HG02884 (cell line): ENCODE results near the gene PSMD13.
"Not testable (repeated sequence)": the region's sequence is repeated elsewhere in the genome, so short reads cannot be mapped to it uniquely, and the experiment has no call there.

Experiments used
- ATAC-seq: cut with Tn5 transposase; IDR thresholded peaks from one replicate; pipeline ENCODE4 v1.9.1; 2021; ENCODE audit warnings: mild to moderate bottlenecking, moderate library complexity; ENCODE audit not compliant: unreplicated experiment

Gene PSMD13

DNA sequence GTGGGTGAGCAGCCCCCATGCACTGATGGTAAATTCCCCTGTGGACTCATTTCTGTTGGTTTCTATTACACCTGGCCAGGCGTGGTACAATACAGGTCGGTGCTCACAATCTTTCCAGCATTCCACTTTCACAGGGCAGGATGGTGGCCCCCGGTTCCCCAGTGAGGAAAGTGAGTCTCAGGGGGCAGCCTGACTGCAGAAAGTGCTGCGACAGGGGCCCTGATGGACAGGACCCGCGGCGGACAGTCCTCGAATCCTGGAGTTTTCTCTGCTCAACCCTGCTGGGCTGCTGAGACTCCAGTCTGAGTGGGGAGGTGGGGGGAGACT lies 49.1 kb downstream of the PSMD13 start:
- no peak for ATAC-seq

DNA sequence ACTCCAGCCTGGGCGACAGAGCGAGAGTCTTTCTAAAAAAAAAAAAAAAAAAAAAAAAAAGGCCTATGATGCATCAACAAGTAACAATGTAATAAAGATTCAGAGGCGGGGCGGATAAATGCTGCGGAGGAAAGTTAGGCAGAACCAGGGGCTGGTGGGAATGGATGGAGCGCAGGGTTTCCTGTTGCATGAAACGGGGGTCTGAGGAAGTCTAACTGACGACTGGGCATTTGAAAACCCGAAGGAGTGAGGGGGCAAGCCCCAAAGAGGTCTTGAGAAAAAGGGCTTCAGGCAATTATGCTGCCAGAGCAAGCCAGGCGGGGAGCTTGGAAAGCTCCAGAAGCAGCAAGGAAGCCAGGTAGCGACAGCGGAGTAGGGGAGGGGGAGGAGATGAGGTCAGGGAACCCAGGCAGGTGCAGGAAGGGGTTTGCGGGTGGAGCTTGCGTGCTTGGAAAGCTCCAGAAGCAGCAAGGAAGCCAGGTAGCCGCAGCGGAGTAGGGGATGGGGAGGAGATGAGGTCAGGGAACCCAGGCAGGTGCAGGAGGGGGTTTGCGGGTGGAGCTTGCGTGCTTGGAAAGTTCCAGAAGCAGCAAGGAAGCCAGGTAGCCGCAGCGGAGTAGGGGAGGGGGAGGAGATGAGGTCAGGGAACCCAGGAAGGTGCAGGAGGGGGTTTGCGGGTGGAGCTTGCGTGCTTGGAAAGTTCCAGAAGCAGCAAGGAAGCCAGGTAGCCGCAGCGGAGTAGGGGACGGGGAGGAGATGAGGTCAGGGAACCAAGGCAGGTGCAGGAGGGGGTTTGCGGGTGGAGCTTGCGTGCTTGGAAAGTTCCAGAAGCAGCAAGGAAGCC lies 50.4 kb downstream of the PSMD13 start:
- not testable (repeated sequence) for ATAC-seq

DNA sequence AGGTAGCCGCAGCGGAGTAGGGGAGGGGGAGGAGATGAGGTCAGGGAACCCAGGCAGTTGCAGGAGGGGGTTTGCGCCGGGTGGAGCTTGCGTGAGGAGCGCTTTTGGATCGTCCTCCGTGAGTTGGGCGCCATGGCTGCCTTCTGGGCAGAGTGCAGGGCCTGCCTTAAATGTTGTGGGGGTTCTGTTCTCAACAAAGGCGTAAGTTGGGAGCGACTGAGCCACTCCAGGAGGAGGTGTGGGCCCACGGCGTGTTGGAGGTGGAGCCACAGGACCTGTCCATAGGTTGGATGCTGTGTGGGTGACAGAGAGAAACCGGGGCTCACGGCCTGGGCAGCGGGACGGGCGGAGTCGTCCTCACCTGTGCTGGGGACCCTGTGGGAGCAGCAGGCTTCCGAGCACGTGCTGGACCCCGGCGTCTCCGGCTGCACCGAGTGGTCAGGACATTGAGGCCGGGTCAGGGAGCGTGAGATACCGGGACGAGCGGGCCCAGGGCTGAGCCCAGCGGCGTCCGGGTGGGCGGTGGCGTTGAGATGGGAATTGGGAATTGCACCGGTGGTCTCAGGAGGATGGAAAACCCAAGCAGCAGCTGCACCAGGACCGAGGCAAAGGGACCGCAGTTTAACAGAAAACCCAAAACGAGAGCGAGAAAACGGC lies 51.2 kb downstream of the PSMD13 start:
- no peak for ATAC-seq

DNA sequence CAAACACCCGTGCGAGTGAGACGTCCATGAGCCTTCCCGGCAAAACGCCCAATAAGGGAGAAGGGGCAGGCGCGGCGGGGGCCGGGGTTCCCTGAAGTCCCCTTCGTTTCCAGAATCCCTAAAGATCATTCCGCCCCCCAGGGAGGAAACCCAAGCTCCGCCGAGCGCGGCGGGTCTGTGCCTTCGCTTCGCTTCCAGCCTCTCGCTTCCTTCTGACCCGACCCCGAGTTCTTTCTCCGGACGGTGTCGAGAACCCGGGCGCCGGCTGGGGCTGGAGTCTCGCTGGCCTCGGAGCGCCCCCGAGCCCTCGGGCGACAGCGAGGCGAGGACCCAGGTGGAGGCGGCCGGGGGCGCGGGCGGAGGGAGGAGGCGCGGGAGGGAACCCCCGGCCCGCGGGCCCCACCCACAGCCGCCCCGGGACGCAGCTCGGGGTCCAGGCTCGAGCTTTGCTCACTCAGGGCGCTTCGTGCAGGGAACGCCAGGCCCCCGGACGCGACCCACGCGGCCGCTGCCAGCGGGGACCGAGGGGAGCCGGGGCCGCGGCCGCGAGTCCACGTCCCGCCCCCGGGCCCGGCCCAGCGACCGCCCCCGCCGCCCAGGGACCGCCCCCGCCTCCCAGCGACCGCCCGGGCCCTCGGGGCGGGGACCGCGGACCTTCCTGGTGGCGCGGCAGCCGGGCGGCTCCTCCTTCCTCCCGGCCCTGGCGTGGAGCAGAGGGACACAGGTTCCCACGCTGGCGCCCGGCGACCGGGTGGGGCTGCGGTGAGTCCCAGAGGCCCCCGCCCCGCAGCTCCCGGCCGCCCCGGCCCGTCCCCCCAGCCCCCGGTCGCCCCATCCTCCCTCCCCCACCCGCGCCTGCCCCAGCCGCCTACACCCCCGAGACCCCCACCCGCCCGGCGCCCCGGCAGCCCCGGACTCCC lies 52.0 kb downstream of the PSMD13 start, which contains the start of gene PGGHG:
Gene PGGHG, plus strand, starts transcription at position 649 of the 920 bp plus-strand sequence. CDS start 691 bp downstream, outside the sequence.
- ATAC-seq, result no peak

DNA sequence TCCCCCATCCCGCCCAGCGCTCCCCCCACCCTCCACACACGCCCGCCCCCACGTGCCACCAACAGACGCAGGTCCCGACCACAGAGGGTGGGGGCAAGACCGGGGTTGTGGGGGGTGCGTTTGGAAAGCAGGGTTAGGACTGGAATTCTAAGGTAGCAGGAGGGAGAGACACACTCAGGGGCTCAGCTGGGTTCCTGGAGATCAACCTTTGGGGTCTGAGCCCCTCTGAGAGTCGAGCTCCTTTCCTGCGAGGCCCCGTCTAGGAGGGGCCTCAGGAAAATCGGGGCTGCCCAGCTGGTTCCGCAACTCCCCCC lies 52.6 kb downstream of the PSMD13 start:
- no peak for ATAC-seq

DNA sequence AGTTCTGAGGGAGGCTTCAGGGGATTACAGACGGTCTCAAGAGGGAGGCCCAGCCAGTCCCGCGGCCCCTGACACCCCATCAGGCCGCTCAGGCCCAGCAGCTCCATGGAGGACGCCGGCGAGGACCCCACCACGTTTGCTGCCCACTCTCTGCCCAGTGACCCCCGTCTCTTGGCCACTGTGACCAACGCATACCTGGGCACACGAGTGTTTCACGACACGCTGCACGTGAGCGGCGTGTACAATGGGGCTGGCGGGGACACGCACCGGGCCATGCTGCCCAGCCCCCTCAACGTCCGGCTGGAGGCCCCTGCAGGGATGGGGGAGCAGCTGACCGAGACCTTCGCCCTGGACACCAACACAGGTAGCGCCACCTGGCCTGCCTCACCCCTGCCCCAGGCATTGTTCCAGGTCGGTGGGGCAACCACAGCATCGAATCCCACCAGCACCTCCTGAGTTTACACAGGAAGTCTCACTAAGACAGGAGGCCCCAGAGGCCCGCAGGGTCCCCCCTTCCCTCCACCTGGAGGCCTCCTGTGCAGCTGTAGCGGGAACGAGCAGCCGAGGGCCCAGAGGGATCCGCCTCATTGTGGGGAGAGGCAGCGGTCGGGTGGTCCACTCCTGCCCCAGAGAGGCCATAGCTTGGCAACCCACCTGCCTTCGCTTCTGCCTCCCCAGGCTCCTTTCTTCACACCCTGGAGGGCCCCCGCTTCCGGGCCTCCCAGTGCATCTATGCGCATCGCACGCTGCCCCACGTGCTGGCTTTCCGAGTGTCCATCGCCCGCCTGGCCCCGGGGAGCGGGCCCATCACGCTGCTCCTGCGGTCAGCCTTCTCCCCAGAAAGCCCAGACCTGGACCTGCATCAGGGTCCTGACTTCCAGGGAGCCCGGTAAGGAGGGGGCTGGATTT lies 53.2 kb downstream of the PSMD13 start:
- ATAC-seq, result no peak

DNA sequence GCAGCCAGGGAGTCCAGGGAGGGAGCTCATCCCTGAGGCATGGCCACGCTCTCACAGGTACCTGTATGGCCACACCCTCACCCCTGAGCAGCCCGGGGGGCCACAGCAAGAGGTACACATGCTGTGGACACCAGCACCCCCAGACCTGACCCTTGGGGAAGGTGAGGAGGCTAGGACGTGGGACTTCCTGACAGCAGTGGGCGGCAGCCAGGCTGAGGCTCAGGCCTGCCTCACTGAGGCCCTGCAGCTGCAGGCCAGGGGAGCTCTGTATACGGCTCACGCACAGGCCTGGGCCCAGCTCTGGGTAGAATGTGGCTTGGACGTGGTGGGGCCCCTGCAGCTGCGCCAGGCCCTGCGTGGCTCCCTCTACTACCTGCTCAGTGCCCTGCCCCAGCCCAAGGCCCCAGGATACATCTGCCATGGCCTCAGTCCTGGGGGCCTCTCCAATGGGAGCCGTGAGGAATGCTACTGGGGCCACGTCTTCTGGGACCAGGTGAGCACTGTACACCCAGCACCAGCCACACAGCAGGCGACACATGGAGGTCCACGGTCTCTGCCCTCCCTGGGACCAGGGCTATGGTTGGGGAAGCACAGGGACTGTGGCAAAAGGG lies 54.0 kb downstream of the PSMD13 start:
- ATAC-seq, result no peak

DNA sequence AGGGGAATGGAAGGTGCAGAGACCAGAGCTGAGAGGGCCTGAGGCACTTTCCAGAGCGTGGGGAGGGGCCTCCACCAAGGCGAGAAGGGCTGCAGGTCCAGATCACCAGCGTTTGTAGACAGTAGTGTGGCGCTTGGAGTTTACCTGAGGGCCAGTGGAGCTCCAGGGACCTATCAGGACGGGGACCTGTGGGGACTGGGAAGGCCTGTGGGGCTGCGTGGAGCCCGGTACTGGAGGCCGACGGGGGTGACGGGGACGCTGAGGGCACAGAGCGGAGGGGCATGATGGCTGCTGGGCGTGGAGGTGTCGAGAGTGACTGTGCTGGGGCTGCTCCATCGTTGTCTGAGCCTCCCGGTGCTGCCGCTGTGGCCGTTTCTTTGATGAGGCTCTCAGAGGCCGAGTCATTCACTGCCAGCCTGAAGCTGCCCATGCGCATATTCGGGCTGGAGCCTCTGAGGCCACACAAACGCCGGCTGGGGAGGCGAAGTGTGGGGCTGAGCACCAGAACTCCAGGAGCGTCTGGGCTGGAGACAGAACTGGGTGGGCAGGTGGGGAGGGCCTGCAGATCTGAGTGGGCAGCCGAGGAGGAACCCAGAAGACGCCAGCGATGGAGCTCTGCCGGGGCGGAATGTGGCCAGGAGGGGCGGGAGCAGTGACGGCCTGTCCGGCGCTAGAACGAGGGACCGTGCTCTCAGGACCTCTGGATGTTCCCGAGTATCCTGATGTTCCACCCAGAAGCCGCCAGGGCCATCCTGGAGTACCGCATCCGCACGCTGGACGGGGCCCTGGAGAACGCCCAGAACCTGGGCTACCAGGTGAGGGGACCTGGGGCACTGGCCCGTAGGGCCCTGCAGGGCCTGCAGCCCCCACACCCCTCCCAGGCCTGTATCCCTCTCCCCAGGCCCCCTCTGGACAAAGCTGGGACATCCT lies 54.8 kb downstream of the PSMD13 start:
- no peak for ATAC-seq

DNA sequence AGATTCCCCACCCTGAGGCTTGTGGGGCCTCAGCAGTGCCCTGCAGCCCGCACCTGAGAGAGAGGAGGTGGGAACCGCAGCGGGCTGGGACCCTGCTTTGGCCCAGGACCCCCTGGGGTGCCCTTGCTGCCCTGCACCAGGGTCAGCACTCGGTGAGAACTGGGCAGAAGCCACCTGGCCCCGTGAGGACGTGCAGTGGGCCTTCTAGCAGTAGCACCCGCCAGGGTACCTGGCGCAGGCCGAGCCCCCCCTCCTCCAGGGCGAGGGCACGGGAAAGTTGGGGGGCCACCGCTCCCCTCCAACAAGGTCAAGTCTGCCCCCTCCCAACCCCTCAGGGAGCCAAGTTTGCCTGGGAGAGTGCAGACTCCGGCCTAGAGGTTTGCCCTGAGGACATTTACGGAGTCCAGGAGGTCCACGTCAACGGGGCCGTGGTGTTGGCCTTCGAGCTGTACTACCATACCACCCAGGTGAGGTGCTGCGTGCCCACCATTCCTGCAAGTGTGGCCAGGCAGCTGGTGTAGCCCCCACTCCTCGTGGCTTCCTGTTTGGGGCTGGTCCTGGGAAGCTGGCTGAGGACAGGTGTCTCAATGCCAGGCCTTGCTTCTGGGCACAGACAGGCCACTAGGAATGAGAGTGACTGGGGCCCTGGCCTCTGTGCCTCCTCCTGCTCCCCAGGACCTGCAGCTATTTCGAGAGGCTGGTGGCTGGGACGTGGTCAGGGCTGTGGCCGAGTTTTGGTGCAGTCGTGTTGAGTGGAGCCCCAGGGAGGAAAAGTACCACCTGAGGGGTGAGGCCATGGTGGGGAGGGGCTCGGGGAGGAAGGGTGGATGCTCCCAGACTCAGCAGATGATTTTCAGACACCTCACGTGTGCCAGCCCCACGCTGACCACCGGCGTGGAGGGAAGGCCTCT lies 55.7 kb downstream of the PSMD13 start:
- ATAC-seq, result no peak

DNA sequence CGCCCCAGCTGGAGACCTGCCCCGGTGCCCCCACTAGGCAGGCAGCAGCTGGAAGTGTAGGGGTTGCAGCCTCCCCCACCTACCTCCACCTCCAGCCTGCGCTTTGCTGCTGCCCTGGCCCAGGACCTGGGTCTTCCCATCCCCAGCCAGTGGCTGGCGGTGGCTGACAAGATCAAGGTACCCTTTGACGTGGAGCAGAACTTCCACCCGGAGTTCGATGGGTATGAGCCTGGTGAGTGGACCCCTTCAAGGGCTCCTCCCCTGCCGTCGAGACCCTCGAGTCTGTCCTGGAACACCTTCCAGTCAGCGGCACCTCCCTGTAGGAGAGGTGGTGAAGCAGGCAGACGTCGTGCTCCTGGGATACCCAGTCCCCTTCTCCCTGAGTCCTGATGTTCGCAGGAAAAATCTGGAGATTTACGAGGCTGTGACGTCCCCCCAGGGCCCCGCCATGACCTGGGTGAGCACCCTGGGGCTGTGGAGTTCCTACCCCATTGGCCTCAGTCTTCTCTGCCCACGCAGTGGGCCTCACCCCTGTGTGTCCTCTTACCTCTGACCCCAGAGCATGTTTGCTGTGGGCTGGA lies 56.6 kb downstream of the PSMD13 start:
- no peak for ATAC-seq

DNA sequence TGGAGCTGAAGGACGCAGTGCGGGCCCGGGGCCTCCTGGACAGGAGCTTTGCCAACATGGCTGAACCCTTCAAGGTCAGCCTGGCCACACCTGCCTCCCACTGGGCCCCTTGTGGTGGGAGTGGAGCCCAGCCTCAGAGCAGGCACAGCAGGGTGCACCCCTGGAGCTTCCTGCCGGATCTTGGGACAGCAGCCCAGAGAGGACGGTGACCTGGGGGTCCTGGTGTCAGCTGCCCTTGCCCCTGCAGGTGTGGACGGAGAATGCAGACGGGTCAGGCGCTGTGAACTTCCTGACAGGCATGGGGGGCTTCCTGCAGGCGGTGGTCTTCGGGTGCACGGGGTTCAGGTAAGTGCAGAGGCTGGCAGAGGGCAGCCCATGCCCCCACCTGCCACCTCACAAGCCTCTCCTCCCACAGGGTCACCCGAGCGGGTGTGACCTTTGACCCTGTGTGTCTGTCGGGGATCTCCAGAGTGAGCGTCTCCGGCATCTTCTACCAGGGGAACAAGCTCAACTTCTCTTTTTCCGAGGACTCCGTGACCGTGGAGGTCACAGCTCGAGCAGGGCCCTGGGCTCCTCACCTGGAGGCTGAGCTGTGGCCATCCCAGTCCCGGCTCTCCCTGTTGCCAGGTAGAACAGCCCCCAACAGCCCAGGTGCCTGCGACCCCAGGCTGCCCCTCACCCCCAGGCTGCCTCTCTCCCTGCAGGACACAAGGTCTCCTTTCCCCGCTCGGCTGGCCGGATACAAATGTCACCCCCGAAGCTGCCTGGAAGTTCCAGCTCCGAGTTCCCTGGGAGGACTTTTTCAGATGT lies 57.3 kb downstream of the PSMD13 start:
- ATAC-seq, result no peak

DNA sequence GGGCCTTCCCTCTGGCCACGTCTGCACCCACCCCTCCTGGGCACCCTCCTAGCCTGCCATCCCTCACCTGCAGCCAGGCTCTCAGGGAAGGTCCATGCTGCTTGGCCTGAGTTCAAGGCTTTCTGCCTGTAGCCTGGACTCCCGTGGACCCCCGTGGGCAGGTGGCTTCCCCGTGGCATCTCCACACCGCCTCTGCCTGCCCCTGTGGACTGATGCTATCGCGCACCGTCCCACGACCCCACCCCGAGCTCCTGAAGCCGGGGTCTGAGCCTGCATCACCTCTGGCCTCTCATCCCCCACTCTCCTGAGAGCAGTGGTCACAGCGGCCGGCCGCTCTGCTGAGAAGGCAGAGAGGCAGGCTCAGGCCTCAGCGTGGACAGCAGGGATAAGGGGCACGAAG lies 58.0 kb downstream of the PSMD13 start:
- no peak for ATAC-seq

DNA sequence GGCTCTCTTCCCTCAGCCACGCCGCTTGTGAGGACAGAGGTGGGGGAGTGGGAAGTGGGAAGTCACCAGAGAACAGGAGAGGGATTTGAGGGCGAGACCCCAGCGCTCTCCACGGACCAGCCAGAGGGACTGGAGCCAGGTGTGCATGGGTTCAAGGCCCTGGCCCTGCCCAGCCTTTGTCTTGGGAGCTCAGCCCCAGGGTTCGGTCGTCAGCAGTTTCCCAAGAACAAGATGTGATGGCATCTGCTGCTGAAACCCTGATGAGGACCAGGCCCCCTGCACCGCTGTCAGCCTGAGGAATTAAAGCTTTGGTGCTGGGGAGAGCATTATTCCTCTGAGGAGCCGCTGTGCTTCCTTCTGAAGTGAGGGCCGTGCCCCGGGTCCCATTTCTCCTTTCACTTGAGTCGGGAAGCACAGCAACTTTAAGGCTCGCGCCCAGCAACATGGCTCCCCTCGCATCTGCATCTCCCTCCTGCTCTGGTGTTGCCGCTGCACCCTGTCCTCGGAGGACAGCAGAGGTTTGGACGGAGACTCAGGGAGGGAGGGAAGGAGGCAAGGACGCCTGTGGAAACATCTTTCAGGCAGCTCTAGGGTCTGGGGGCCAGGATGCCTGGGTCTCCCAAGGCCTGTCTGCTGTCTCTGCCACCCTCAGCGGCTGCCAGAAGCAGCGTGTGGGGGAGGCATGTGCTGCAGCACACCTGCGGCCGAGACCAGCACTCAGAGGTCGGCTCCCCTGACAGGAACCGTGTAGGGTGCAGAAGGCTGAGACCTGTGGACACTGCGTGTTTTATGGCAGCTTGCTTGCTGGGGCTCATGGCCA lies 58.8 kb downstream of the PSMD13 start:
- ATAC-seq, result no peak

DNA sequence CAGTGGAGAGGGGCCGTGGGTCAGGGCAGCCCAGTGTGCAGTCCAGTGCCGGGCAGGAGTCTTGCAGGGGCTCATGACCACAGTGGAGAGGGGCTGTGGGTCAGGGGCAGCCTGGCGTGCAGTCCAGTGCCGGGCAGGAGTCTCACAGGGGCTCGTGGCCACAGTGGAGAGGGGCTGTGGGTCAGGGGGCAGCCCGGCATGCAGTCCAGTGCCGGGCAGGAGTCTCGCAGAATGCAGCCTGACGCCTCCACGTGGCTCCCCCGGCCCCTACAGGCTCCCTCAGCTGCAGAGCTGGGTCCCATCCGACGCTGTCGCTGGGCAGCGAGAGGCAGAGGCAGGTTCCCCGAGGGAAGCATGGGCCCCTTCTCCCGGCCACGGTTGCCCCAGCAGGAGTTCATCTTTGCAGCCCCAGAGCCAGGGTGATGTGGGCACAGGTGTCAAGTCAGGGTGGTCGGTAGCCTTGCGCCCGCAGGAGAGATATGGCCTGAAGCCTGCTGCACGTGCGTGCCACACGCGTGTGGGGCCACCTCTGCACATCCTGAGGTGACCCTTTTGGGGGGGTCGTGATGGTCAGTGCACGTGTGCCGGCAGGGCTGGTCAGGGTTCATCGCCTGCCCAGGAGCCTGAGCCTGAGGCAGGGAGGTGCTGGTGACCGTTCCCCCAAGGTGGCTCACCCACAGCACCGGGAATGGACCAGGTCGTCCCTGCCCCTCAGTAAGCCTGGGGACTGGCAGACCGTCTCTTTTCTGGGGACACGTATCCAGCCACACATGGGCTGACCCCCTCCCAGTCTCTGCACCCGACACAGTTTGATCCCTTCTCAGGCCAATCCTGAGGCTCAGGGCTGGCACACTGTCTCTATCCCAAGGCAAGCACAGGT lies 59.6 kb downstream of the PSMD13 start:
- ATAC-seq, result no peak

DNA sequence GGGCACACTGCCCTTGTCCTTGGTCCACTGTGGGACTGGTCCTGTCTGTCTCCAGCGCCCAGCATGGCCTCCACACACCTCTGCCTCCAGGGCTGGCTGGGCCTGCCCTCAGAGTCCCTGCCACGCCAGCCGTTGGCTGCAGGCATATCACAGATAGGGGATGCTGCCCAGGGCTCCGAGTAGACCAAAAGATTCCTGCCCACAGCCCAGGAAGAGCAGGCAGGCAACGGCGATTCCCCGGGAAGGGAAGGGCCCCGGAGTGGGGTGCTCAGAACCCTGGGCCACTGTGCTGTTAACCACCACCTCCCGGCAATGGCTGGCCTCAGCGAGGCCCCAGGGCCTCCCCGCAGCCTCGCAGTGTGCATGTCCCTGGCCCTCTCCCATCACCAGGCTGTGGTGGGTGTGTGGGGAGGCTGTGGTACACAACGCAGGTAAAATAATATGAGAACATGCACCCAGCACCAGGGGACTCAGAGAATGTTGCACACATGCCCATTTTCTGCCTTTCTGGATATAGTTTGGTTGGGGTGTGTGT lies 60.3 kb downstream of the PSMD13 start:
- ATAC-seq, result no peak
